Activated T-helper 17 cell treated with anti-CD3 and anti-CD28 coated beads, Interleukin-2, amount 50 U/mL, for 72 hours (primary cell): ENCODE results near the gene FREM1. TPM values are rescaled to one million over a fixed set of nuclear protein-coding genes. Genes with fewer than 3 reads are reported as not detected.
"Not testable (repeated sequence)": the region's sequence is repeated elsewhere in the genome, so short reads cannot be mapped to it uniquely, and the experiment has no call there.

Source experiments
- ATAC-seq: fragments of 150-1000 bp; cut with Tn5 transposase; replicated peaks from 2 replicates; pipeline ENCODE4 v1.10.0; 2021; ENCODE audit warnings: mild to moderate bottlenecking, moderate library complexity
- H3K27ac Mint-ChIP-seq: one replicate; pipeline ENCODE4 v1.8.0; 2022; ENCODE audit warnings: mixed read lengths
- H3K27me3 Mint-ChIP-seq: one replicate; pipeline ENCODE4 v1.8.0; 2022; ENCODE audit warnings: mixed read lengths
- H3K36me3 Mint-ChIP-seq: one replicate; pipeline ENCODE4 v1.8.0; 2022; ENCODE audit warnings: low read depth, mild to moderate bottlenecking, mixed read lengths
- H3K4me1 Mint-ChIP-seq: one replicate; pipeline ENCODE4 v1.8.0; 2022; ENCODE audit warnings: mixed read lengths
- H3K4me3 Mint-ChIP-seq: one replicate; pipeline ENCODE4 v1.8.0; 2022; ENCODE audit warnings: mild to moderate bottlenecking, mixed read lengths
- H3K9me3 Mint-ChIP-seq: one replicate; pipeline ENCODE4 v1.8.0; 2022; ENCODE audit warnings: mixed read lengths
- total RNA-seq, 2 donors: library from RNA; stranded (reverse); gene quantifications; one replicate each; pipeline ENCODE4 v1.2.3, GENCODE V29; 2022

The FREM1 gene
- total RNA-seq, 2 donors from 2014 or later, result 0.45 TPM; not detected in 1

DNA sequence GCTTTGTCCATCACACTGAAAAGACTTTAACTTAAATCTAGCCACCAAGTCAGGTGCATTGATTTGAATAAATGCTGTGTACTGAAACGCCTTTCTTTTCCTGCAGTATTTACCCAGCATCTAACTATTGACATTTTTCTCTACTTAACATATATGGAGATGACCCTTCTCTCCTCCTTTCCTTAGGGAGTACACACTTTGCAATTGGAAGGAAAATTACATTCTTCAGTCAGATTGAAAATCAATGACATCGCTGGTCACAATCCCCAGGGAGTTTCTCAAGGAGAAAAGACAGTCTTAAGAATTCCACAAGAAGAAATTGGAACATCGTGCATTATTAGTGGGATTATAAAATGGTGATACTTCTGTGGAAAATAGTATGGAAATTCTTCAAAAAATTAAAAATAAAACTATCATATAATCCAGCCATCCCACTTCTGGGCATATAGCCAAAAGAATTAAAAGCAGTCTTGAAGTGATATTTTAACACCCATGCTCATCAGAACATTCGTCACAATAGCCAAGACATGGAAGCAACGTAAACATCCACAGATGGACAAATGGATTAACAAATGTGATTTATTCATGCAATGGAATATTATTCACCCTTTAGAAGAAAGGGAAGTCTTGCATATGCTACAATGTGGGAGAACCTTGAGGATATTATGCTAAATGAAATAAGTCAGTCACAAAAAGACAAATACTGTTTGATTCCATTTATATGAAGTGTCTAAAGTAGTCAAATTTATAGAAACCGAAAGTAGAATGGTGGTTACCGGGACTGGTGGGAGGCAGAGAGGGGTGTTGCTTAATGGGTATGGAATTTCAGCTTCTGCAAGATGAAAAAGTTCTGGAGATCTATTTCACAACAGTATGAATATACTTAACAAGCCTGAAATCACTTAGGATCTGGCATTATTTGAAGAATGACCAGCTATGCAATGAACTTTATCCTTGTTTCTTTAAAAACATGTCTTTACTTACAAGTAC, 14.3 kb upstream of the FREM1 start:
- Mint-ChIP-seq H3K27me3 (peaks cover 3% of the 10 kb centered on the region), H3K9me3 (no peaks in the 10 kb centered on the region), H3K4me3 (no peak overlapping the region), H3K27ac (no peak overlapping the region), H3K36me3 (no peaks in the 10 kb centered on the region), H3K4me1 (no peaks in the 10 kb centered on the region)
- no peak for ATAC-seq

DNA sequence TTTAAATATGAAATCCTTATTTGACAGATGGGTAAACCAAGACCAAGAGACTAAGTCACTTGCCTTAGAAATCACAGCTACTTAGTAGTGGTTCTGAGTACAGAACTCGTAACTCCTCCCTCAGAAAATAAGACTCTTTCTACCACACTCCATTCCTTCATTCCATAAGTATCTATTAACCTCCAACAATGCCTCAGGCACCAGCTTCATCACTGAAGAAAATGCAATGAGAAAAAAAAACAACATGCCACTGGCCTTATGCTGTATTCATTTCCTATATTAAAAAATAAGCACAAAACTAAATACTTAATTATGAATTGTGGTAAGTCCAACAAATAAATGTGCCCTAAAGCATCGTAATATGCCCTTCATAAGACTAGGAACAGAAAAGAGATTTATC, 13.5 kb upstream of the FREM1 start:
- Mint-ChIP-seq H3K4me1 (no peaks in the 10 kb centered on the region), H3K27ac (no peak overlapping the region), H3K4me3 (no peak overlapping the region), H3K9me3 (no peaks in the 10 kb centered on the region), H3K27me3 (peaks cover 3% of the 10 kb centered on the region), H3K36me3 (no peaks in the 10 kb centered on the region)
- ATAC-seq, result no peak

DNA sequence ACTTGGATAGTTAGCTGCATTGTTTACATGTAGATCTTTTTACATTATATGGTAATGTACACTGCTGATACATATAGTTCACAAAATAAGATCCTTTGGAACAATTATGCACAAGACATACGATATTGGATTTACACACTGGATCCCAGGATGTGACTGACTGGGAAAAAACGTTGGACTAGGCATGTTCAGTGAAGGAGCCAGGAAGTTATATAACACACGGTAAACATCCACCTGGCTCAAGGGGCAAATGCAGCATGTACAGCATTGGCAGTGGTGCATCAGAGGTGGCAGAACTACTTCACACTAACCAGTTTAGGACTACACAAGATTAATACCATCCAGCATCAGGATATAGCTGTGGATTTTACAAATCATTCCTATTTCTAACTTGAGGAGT, 10.6 kb upstream of the FREM1 start:
- H3K27ac Mint-ChIP-seq, H3K36me3 Mint-ChIP-seq, H3K27me3 Mint-ChIP-seq, H3K4me1 Mint-ChIP-seq, ATAC-seq, H3K4me3 Mint-ChIP-seq, H3K9me3 Mint-ChIP-seq: not testable (repeated sequence)

DNA sequence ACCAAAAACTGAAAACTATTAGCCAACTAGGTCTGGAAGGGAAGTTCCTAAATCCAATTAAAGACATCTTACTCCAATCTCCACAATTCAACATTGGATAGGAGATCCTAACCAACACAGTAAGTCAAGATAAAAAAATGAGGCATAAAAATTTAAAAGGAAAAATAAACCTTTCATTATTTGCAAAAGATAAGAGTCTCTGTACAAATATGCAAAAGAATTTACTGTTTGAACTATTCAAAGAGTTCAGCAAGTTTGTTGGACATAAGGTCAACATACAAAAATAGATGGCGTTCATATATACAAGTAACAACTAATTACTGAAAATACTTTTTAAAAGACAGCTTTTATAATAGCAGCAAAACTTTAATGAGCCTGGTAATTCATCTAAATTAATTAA, 3.1 kb upstream of the FREM1 start:
- no peaks in the 10 kb centered on the region for H3K27me3 Mint-ChIP-seq
- no peaks in the 10 kb centered on the region for H3K9me3 Mint-ChIP-seq
- no peak overlapping the region for H3K4me3 Mint-ChIP-seq
- H3K4me1 Mint-ChIP-seq, result no peaks in the 10 kb centered on the region
- no peaks in the 10 kb centered on the region for H3K36me3 Mint-ChIP-seq
- H3K27ac Mint-ChIP-seq, result no peak overlapping the region
- ATAC-seq, result no peak

DNA sequence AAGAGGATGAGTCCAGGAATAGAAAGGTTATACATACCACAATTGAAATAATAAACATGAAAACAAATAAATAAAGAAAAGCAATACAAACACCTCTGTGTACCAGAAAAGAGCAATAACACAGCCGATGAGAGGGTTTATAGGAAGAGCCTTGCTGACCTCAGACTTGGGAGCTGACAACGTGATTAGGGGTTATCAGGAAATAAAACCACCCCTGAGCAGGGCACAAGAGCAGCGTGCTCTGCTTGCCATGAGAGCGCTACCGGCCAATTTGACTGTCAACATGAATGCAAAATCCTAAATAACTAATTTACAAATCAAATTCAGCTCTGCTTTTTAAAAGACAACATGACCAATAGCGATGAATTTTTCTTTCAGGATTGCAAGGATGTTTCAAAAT, 2.6 kb upstream of the FREM1 start:
- Mint-ChIP-seq H3K36me3 (no peaks in the 10 kb centered on the region), H3K27ac (no peak overlapping the region), H3K4me1 (no peaks in the 10 kb centered on the region), H3K27me3 (no peaks in the 10 kb centered on the region), H3K4me3 (no peak overlapping the region), H3K9me3 (no peaks in the 10 kb centered on the region)
- ATAC-seq, result no peak

DNA sequence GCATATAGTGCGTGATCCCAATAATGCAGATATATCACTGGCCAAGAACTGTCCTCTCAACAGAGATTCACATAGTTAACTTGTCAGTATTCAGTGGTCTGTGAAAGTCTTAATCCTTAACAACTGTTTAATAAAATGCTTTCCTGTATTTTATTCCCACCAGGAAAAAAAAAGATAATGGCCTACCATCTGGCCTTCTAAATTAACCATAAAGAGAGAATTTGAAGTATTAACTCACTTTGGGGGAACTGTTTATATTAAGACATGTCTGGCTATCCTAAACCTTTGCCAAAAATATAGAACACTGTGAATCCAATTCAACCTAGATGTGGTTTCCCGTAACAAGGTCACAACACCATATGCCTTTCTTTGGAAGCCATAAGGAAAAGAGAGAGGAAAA, 818 bp upstream of the FREM1 start:
- Mint-ChIP-seq H3K4me3 (no peak overlapping the region), H3K27ac (no peak overlapping the region), H3K27me3 (no peaks in the 10 kb centered on the region), H3K4me1 (no peaks in the 10 kb centered on the region), H3K36me3 (no peaks in the 10 kb centered on the region), H3K9me3 (no peaks in the 10 kb centered on the region)
- ATAC-seq, result no peak

DNA sequence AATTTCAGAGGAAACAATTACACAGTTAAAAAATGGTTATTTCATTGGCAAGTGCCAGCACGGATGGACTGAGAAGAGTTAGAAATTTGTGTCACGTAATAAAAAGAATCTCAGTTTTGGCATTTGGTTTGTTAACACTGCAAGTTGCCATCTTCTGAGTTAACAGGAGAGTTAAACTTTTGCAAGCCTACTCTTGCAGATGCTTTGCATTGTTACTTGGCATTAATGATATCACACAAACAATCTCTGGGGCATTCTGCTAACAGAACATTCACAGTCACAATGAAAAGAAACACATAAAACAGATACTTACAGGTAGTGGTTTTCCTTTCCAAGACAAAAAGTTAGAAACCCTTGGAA, 647 bp downstream of the FREM1 start:
- Mint-ChIP-seq H3K4me1 (no peaks in the 10 kb centered on the region), H3K27me3 (peaks cover 3% of the 10 kb centered on the region), H3K27ac (no peak overlapping the region), H3K9me3 (no peaks in the 10 kb centered on the region), H3K36me3 (no peaks in the 10 kb centered on the region), H3K4me3 (no peak overlapping the region)
- ATAC-seq, result no peak

DNA sequence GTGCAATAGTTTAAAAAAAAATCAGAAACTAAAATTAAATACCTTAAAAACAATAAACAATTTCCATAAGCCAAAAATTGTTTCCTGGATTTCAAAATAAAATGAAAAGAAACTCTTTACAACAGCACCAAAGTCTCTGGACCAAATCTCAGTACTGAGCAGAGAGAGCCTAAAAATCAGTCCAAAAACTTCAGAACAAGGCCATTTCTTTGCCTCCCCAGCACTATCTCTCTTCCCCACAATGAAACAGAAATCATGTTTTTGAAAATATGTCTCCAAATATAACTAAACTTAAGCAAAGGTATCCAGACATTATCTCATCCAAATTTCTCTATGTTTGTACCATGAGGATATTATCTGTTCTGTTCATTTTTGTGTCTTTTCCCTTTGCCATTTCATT, 1.0 kb downstream of the FREM1 start:
- H3K36me3 Mint-ChIP-seq, result no peaks in the 10 kb centered on the region
- H3K4me3 Mint-ChIP-seq, result no peak overlapping the region
- H3K4me1 Mint-ChIP-seq, result no peaks in the 10 kb centered on the region
- H3K9me3 Mint-ChIP-seq, result no peaks in the 10 kb centered on the region
- H3K27me3 Mint-ChIP-seq, result peaks cover 3% of the 10 kb centered on the region
- ATAC-seq, result no peak
- H3K27ac Mint-ChIP-seq, result no peak overlapping the region

DNA sequence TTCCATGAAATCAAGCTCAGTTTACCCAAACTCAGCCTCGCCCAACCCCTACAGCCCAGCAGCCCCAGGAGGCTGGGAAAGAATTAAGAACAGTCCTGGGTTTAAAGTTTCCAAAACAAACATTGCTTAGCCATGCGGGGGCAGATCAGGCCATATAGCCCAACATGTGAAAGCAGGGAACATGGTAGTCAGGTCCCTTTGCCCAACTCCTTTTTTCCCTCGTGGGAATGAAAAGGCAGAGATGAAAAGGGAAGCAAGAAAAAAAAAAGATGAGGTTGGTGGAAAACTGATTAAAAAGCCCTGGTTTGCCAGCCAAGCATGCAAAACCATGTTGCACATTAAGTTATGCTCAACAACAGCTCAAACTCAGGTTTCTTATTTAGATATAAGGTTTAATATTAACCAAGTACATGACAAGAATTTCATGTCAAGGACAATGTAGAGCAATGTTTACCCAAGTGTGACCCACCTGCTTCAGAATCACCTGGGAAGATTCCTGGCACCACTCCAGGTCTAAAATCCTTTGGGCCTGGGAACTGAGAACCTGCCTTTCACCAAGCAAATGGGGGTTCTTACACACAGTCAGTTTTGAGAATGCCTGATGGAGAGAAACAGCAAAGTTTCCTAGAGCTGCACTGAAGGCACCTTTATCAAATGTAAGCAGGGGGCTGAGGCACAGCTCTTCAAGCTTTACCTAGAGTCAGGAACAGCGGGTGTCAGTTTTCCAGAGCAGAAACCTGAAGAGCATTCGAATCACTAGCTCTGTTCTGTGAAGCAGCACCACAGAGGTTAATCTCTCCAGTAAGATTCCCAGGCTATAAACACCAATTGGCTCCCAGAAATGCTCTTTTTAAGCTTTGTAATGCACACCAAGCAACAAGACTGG, 1.7 kb downstream of the FREM1 start:
- peaks cover 3% of the 10 kb centered on the region for H3K27me3 Mint-ChIP-seq
- no peaks in the 10 kb centered on the region for H3K36me3 Mint-ChIP-seq
- no peaks in the 10 kb centered on the region for H3K9me3 Mint-ChIP-seq
- no peak overlapping the region for H3K4me3 Mint-ChIP-seq
- H3K27ac Mint-ChIP-seq, result no peak overlapping the region
- no peak for ATAC-seq
- H3K4me1 Mint-ChIP-seq, result no peaks in the 10 kb centered on the region

DNA sequence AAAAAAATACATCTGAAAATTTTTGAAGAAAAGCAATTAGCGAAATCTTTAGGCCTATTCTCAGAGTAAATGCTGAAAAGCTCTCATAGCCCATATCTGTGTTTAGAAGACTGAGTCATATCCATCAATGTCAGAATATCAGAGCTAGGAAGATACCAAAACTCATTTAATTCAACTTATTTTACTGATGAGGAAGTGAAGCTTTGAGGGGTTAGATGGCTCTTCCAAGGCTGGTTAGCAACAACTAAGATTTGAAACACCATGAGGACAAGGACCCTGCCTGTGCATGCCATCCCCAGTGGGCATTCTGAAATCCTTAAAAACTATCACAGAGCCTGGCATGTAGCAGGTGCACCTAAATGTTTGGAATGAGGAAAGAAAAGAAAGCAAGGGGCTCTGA, 2.5 kb downstream of the FREM1 start:
- no peak for ATAC-seq
- H3K9me3 Mint-ChIP-seq, result no peaks in the 10 kb centered on the region
- no peak overlapping the region for H3K27ac Mint-ChIP-seq
- no peaks in the 10 kb centered on the region for H3K4me1 Mint-ChIP-seq
- H3K27me3 Mint-ChIP-seq, result peaks cover 3% of the 10 kb centered on the region
- H3K4me3 Mint-ChIP-seq, result no peak overlapping the region
- no peaks in the 10 kb centered on the region for H3K36me3 Mint-ChIP-seq

DNA sequence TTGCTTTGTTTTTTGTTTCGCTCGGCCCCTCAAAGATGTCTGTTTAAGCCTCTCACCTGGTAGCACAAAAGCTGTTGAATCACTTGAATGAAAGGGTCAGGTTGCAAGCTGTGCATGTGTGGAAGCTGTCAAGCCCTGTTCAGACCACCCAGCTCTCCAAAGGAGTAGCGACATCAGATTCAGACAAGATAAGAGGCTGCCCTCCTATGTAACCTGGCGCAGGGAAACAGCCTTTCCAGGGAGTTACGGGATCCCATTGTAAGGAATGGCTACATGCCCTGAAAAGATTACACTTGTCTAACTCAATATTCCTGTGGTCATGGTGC, 2.9 kb downstream of the FREM1 start:
- H3K36me3 Mint-ChIP-seq, result no peaks in the 10 kb centered on the region
- H3K27ac Mint-ChIP-seq, result no peak overlapping the region
- no peaks in the 10 kb centered on the region for H3K9me3 Mint-ChIP-seq
- ATAC-seq, result no peak
- no peak overlapping the region for H3K4me3 Mint-ChIP-seq
- H3K27me3 Mint-ChIP-seq, result peaks cover 4% of the 10 kb centered on the region
- no peaks in the 10 kb centered on the region for H3K4me1 Mint-ChIP-seq

DNA sequence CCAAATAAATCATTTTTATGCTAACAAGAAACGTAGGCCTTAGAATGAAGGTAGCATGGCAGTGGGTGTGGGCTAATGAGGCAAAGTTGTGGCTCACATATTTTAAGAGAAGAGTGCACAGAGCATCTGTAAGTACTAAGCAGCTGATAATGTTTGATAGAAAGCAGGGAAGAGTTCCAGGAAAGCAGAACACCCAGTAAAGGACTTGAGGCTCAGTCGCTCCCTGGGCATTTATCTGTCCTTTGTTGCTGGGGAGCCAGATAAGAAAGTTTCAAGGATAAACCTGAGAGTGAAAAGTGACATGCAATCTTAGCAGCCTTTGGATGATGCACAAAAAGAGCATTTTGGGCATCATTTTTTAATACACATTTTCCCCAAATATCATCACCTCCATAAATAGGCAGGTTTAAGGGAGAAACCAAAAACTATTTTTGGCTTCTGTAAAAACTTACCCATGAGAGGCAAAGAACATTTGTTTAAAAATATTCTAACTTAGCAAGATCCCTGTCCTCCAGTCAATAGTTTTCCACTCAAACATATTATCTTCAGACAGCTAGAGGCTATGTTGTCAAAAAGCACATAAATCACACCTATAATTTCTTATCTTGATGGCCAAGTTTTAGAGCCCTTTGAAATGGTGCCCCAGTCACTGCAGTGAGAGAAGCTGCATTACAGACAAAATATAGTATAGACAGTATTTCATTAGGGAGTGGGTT, 3.4 kb downstream of the FREM1 start:
- Mint-ChIP-seq H3K27me3 (peaks cover 7% of the 10 kb centered on the region), H3K27ac (no peak overlapping the region), H3K9me3 (no peaks in the 10 kb centered on the region), H3K4me1 (no peaks in the 10 kb centered on the region), H3K36me3 (no peaks in the 10 kb centered on the region), H3K4me3 (no peak overlapping the region)
- no peak for ATAC-seq

DNA sequence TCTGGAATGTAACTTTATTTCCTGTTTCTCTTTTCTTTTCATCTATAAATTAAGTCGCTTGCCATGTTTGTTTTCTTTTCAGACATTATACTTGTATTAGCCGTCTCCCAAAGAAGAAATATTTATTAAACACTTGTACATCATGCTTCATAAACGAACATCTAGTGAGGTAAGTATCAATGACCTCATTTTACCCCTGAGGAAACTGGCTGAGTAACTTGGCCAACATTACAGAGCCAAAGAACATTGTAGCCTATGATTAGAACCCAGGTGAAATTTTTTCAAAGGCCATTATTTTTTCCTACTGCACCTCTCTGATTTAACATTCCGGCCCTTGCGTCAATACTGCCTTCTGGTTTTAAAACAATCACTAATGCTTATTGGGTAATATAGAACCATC, 4.2 kb downstream of the FREM1 start:
- no peaks in the 10 kb centered on the region for H3K4me1 Mint-ChIP-seq
- peaks cover 7% of the 10 kb centered on the region for H3K27me3 Mint-ChIP-seq
- no peaks in the 10 kb centered on the region for H3K36me3 Mint-ChIP-seq
- no peak overlapping the region for H3K27ac Mint-ChIP-seq
- ATAC-seq, result no peak
- H3K9me3 Mint-ChIP-seq, result no peaks in the 10 kb centered on the region
- no peak overlapping the region for H3K4me3 Mint-ChIP-seq

DNA sequence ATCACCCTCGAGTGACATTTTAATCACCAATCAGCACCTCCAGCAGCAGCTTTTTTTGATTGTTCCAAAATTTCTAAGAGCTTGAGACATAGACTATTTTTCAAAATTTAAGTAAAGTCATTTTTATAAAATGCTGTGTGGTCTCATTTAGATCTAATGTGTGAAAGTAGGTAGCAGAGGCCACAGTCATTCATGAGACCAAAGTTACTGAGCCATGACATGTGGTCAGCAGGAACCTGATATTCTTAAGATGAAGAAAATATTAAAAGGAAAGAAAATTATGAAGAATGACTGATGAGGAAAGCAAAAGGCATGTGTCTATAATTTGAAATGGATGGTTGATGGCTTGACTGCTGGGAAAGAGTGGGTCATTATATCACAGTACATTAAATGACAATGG, 7.2 kb downstream of the FREM1 start:
- Mint-ChIP-seq H3K36me3 (no peaks in the 10 kb centered on the region), H3K27ac (no peak overlapping the region), H3K4me3 (no peak overlapping the region), H3K4me1 (no peaks in the 10 kb centered on the region), H3K9me3 (no peaks in the 10 kb centered on the region), H3K27me3 (peaks cover 7% of the 10 kb centered on the region)
- no peak for ATAC-seq
